NCI-H2227 (cell line): Measurements from ENCODE around the gene MFSD6.

Experiments
- DNase-seq: peaks from one replicate; lab custom pipeline; 2025; ENCODE audit not compliant: unreplicated experiment; lab: John Stamatoyannopoulos, UW

MFSD6 gene

GRCh38 chr2:190435031-190435670, 27.0 kb downstream of the MFSD6 start:
- no peak for DNase-seq

GRCh38 chr2:190436557-190436956, 28.4 kb downstream of the MFSD6 start:
- DNase-seq: no peak

- no peak for DNase-seq
Measured at GRCh38 chr2:190440113-190440512, 32.0 kb downstream of the MFSD6 start.

- no peak for DNase-seq
Measured at GRCh38 chr2:190441564-190441963, 33.4 kb downstream of the MFSD6 start.

- no peak for DNase-seq
Measured at GRCh38 chr2:190443055-190443454, 34.9 kb downstream of the MFSD6 start.

- no peak for DNase-seq
Measured at GRCh38 chr2:190443778-190444481, 35.8 kb downstream of the MFSD6 start.

GRCh38 chr2:190444976-190445375, 36.8 kb downstream of the MFSD6 start:
- no peak for DNase-seq

GRCh38 chr2:190446193-190446592, 38.0 kb downstream of the MFSD6 start:
- DNase-seq: no peak

- no peak for DNase-seq
Measured at GRCh38 chr2:190446750-190447516, 38.8 kb downstream of the MFSD6 start.

- no peak for DNase-seq
Measured at GRCh38 chr2:190447766-190448165, 39.6 kb downstream of the MFSD6 start.

GRCh38 chr2:190449925-190450324, 41.8 kb downstream of the MFSD6 start:
- DNase-seq: no peak

- DNase-seq: no peak
Measured at GRCh38 chr2:190450363-190450762, 42.2 kb downstream of the MFSD6 start.

GRCh38 chr2:190451561-190452176, 43.5 kb downstream of the MFSD6 start:
- no peak for DNase-seq

- DNase-seq: no peak
Measured at GRCh38 chr2:190452433-190452832, 44.3 kb downstream of the MFSD6 start.

- no peak for DNase-seq
Measured at GRCh38 chr2:190454795-190455194, 46.6 kb downstream of the MFSD6 start.

GRCh38 chr2:190455358-190456095, 47.4 kb downstream of the MFSD6 start:
- no peak for DNase-seq

- no peak for DNase-seq
Measured at GRCh38 chr2:190456833-190457232, 48.7 kb downstream of the MFSD6 start.

GRCh38 chr2:190457256-190457655, 49.1 kb downstream of the MFSD6 start:
- no peak for DNase-seq

GRCh38 chr2:190458352-190459107, 50.4 kb downstream of the MFSD6 start:
- no peak for DNase-seq

GRCh38 chr2:190459881-190460280, 51.7 kb downstream of the MFSD6 start:
- DNase-seq: no peak
